ENCODE measurements around the gene GNA14.
"Not testable (repeated sequence)": the region's sequence is repeated elsewhere in the genome, so short reads cannot be mapped to it uniquely, and the experiment has no call there.

GRCh38 chr9:77584927-77585326, 63.2 kb downstream of the GNA14 start:
- TF ChIP-seq, protein P1, sequence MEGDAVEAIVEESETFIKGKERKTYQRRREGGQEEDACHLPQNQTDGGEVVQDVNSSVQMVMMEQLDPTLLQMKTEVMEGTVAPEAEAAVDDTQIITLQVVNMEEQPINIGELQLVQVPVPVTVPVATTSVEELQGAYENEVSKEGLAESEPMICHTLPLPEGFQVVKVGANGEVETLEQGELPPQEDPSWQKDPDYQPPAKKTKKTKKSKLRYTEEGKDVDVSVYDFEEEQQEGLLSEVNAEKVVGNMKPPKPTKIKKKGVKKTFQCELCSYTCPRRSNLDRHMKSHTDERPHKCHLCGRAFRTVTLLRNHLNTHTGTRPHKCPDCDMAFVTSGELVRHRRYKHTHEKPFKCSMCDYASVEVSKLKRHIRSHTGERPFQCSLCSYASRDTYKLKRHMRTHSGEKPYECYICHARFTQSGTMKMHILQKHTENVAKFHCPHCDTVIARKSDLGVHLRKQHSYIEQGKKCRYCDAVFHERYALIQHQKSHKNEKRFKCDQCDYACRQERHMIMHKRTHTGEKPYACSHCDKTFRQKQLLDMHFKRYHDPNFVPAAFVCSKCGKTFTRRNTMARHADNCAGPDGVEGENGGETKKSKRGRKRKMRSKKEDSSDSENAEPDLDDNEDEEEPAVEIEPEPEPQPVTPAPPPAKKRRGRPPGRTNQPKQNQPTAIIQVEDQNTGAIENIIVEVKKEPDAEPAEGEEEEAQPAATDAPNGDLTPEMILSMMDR (conservative IDR thresholded peaks at IDR 0.05), result not testable (repeated sequence)
- not testable (repeated sequence) for TF ChIP-seq EZH2 (IDR thresholded peaks at IDR 0.05; ENCODE audit: low read depth)

All from PC-9 (cell line).